Left lobe of liver (tissue), 2 donors: ENCODE measurements around the gene TXN. TPM values are rescaled to one million over a fixed set of nuclear protein-coding genes. Genes with fewer than 3 reads are reported as not detected.
A peak's percentile ranks its signal among the peaks of the same experiment; 100 is the strongest.

Source experiments
- ATAC-seq: fragments of 200-7000 bp; cut with Tn5 transposase; one replicate; pipeline ENCODE4 v1.9.1; 2020; ENCODE audit warnings: mild to moderate bottlenecking, moderate library complexity
- DNase-seq: peaks from one replicate; pipeline ENCODE4 v3.0.0-alpha.2; 2020; ENCODE audit warnings: low spot score
- total RNA-seq: library from RNA; stranded (reverse); gene quantifications from one replicate; pipeline ENCODE4 v1.2.1, GENCODE V29; 2021
- donor health status: DM: no; HTN: no; CAD: no; lungs with moderate emphysema.
- donor health status: DM: no; HTN: yes; CAD: no.

Gene TXN
- total RNA-seq, 1 donor from 2014 or later: 111 TPM

- DNase-seq (no peak), ATAC-seq (peak; percentile 44)
Measured at GRCh38 chr9:110214090-110214489, 42.2 kb downstream of the TXN start.

GRCh38 chr9:110213413-110214044 lies 42.8 kb downstream of the TXN start:
- peak; percentile 70 for ATAC-seq

GRCh38 chr9:110208031-110208430 lies 48.3 kb downstream of the TXN start, which contains the start of gene C9orf152:
C9orf152 (minus strand) TSS chr9:110208159; CDS start chr9:110207579, 580 bp downstream.
- peak; percentile 69 for ATAC-seq
- peak; percentile 79 for DNase-seq

More at GRCh38 chr9:110213413-110214044, 42.8 kb downstream of the TXN start:
- peak; percentile 83 for DNase-seq

GRCh38 chr9:110207071-110207641 lies 49.2 kb downstream of the TXN start:
- ATAC-seq (peak; percentile 87), DNase-seq (peak; percentile 87)

- no peak for DNase-seq
- peak; percentile 10 for ATAC-seq
Measured at GRCh38 chr9:110206389-110206788, 49.9 kb downstream of the TXN start.

GRCh38 chr9:110205612-110206011 lies 50.7 kb downstream of the TXN start:
- peak; percentile 30 for ATAC-seq
- DNase-seq: peak; percentile 71

GRCh38 chr9:110202232-110202631 lies 54.1 kb downstream of the TXN start:
- ATAC-seq (no peak), DNase-seq (no peak)

- ATAC-seq (no peak), DNase-seq (no peak)
Measured at GRCh38 chr9:110199643-110200042, 56.7 kb downstream of the TXN start.

- no peak for ATAC-seq
- no peak for DNase-seq
Measured at GRCh38 chr9:110198357-110198756, 58.0 kb downstream of the TXN start.

- peak; percentile 78 for ATAC-seq
- no peak for DNase-seq
Measured at GRCh38 chr9:110197330-110198187, 58.7 kb downstream of the TXN start.

- DNase-seq: peak; percentile 67
- ATAC-seq: peak; percentile 40
Measured at GRCh38 chr9:110196084-110196499, 60.2 kb downstream of the TXN start.

Other genes with a start within 250 kb of the TXN start
- 3.0 TPM for gene C9orf152, start 48.3 kb downstream of the TXN start, total RNA-seq
- not detected for gene TXNDC8, start 81.4 kb upstream of the TXN start, total RNA-seq